IPS DF 19.7 (cell line): ENCODE results near the gene TXLNG.

Source experiments
- DNase-seq: peaks from one replicate; pipeline ENCODE4 v3.0.0-alpha.2; 2013; ENCODE audit warnings: low read depth, low spot score

Gene TXLNG

GRCh38 chrX:16785247-16786138, 773 bp upstream of the TXLNG start:
- no peak for DNase-seq

DNA sequence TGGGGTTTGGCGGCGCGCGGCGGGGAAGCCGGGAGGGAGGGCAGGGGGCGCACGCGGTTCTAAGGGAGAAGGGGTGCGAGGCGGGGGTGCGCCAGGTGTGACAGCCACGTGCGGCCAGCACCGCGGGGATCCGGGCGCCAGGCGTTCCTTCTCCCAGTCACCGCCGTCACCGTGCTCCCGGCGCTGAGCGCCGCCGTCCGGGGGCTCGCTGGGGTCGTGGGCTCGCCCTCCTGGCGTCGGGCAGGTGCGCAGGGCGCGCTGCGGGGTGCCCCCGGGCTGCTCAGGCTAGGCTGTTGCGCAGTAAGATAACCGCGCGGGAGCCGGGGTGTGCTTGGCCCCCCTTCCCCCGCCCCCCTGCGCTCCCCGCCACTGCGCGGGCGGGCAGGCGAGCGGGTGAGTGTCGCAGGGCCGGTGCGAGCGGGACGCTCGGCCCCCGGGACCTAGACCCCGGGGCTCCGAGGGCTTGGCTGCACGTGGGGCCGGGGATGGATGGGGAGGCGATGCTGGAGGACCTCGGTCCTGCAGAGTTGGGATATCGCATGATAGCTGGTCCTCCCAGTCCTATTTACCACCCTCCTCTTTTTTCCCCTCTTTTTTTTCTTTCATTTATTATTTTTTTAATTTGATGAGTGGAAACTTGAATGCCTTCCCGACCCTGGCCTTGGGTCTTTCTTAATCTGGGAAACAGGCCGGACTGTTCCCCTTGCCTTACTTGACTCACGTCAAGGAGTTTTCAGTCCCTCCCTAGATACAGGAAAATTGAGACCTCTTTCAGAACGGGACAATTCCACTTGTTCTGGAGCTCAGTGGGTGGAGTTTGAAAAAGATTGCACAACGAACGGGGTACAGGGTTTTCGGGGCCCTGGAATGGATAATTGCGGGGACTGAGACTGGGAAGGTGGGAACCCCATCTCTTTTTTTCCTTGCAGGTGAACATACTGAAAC, 797 bp downstream of the TXLNG start:
- DNase-seq, result no peak

DNA sequence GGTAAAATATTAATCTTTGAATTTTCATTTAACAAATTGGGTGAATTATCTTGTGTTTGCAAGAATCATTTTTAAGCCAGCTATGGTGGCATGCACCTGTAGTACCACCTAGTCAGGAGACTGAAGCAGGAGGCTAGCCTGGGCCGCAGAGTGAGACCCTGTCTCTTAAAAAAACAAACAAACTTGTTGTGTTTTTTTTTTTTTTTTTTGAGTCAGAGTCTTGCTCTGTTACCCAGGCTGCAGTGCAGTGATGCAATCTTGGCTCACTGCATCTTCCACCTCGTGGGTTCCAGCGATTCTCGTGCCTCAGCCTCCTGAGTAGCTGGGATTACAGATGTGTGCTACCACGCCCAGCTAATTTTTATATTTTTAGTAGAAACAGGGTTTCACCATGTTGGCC, 2.2 kb downstream of the TXLNG start:
- DNase-seq, result no peak

- no peak for DNase-seq
Measured at GRCh38 chrX:16796298-16796697, 10.0 kb downstream of the TXLNG start.

- DNase-seq, result no peak
Measured at GRCh38 chrX:16797358-16797757, 11.1 kb downstream of the TXLNG start.

DNA sequence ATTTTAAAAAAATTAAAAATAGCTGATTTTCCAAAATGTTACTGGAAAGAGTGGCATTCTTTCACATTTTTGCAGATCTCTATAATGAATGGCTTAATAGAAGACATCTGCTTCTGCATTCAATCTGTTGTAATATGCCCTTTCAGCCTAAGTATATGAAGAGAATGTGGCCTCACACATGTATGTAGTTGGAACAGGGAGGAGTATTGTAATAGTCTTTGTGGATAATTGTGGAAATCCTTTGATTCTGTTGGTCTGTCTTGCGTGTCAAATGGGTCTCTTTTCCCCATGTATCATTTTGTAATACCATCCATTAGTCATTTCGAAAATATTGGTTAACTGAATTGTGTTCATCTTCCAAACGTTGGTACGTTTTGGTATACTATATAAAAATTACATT, 11.6 kb downstream of the TXLNG start:
- DNase-seq, result no peak

GRCh38 chrX:16804923-16805464, 18.7 kb downstream of the TXLNG start:
- DNase-seq, result no peak

DNA sequence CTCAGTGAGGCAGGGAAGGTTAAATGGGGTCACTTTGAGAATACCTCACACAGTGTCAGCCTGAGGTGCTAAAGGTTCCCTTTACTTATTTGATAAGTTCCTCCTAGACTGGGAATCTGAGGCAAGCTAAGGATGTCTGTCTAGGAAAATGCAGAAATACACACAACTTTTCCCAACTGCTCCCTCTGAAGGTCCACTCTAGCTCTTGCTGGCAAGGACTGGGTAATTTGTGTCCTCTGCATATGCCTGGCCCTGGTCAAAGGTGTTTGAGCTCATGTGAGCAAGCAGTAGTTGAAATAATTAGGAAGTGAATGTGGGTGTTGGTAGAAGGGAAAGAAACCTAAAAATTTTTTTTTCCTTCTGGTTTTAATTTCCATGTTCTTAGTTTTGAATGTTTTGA, 21.3 kb downstream of the TXLNG start:
- no peak for DNase-seq

DNA sequence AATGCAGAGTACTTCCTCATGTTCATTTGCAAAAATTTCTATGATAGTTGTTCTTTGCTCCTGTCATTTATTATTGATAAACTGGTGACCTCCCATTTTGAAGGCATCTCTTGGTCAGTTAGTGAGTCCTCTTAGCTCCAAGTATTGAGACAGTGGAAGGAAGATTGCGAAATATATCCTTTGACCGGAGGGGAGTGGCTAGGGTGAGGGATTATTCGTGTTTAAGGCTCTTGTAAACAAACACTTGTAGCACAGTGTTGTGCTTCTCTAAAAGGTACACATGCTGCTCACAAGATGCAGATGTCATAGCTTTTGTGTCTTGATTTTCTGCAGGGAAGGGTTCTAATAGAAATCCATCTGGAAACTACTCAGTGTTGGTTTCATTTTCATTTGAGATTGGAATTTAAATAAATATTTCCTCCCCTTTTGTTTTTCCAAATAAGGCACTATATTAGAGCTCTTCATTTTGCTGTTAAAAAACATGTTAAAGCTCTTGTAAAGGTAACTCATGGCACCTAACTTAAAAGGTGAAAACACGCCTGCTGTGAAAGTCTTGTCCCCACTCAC, 21.8 kb downstream of the TXLNG start:
- DNase-seq, result no peak

DNA sequence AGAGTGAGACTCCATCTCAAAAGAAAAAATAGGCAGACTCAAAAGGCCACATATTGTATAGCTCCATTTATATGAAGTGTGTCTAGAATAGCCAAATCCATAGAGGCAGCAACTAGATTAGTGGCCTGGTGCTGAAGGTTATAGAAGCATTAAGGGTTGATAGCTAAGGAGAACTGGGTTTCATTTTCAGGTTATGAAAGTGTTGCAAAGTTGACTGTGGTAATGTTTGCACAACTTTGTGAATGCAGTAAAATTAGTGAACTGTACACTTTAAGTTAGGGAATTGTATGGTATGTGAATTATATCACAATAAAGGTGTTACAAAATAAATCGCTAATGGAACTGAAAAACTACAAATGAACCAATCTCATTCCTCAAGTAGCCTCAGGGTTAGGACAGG, 28.3 kb downstream of the TXLNG start:
- DNase-seq, result no peak

DNA sequence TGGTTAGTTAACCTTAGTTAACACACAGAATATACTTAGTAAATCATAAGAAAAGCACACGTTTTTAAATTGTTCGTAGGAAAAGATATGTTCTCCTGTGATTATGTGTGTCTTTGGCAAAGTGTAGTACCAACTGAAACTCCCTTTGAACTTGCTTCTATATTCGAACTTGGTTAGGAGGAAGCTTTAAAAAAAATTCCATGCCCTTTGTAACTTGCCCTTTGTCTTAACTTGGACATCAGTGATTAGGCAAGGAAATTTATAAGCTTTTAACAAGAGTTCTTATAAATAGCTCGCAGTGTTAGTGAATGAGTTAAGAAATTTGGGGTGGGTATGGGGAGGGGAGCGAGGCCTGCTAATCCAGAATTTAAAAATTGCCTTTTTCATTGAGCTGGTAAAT, 33.4 kb downstream of the TXLNG start:
- DNase-seq, result no peak

GRCh38 chrX:16822723-16823122, 36.5 kb downstream of the TXLNG start:
- DNase-seq, result no peak

DNA sequence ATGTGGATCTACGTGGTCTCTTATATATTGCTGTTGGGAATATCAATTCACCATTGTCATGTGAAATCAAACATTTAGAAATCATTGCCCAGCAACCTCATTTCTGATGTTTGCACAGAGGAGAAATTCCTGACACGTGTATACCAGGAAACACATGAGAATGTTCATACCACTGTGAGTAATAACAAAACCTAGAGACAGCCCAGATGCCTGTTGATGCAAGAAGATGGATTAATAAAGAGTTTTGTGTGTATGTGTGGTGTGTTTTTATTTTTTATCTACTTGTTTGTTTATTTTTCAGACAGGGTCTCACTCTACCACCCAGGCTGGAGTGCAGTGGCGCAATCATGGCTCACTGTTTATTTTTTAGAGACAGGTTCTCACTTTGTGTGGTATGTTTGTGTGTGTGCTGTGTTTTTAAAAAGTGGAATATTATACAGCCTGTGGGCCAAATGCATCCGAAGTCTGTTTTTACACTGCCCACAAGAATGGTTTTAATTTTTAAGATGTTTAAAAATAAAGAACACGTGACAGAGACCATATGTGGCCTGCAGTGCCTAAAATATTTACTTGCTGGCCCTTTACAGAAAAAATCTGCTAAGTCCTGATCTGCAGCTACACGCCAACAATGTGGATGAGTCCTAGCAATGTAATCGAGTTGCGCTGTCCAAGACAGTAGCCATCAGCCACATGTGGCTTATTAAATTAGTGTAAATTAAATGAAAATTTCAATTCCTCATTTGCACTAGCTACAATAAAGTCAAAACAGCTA, 39.2 kb downstream of the TXLNG start:
- no peak for DNase-seq

GRCh38 chrX:16826207-16826606, 39.9 kb downstream of the TXLNG start:
- no peak for DNase-seq

DNA sequence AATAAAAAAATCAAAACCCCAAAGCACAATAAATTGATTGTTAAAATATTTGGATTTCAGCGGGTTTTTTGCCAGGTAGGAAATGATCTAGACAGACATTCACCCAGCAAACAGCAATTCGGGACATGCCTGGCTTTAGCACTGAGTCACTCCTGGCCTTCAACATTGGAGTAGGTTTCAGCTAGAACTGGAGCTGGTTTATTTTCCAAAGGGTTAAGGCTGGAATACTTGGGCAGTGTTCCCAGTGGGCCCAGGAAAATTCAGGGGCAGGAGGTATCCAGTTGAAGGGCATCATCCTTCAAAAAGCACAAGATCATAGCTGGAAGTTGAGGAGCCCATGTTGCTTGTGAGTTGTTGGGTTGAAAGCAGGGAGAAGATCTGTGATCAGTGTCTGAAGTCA, 41.0 kb downstream of the TXLNG start:
- DNase-seq, result no peak

- no peak for DNase-seq
Measured at GRCh38 chrX:16828124-16828908, 42.0 kb downstream of the TXLNG start.

DNA sequence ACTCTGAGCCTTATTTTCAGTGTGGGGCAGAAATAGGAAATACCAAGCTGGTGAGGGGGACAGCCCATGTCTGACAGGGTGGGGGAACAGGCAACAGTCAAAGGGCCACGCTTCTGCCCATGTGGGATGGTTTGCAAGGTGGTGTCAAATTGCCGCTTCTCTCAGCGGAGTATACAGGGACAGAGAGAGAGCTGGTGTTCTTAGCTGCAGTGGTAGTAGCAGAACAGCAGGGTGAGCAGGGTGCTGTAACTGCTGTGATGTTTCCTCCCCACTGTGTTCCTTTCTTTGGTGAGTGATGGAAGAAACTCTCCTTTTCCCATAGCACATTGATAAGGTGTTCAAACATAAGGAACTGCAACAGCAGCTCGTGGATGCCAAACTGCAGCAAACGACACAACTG, 46.0 kb downstream of the TXLNG start:
- DNase-seq, result no peak

DNA sequence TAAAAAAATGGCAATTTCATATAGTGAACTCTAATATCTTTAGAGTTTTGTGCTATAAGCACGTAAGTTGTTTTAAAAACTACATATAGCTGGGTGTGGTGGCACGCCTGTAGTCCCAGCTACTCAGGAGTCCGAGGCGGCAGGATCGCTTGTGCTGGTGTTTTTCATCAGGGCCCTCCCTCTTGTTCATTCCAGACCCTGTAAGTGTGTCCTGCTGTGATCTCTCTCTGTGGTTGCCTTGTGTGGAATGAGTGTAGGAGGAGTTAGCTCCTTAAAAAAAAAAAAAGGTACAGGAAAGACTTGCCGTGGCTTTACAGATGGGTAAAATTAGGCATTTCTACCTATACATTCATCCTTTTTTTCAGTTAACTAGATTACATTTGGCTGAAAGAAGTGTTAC, 48.5 kb downstream of the TXLNG start:
- DNase-seq, result no peak

- DNase-seq, result no peak
Measured at GRCh38 chrX:16836371-16836770, 50.1 kb downstream of the TXLNG start.
